Measurements from ENCODE around the gene TM9SF1.
A peak's percentile ranks its signal among the peaks of the same experiment; 100 is the strongest.
"Not testable (repeated sequence)": the region's sequence is repeated elsewhere in the genome, so short reads cannot be mapped to it uniquely, and the experiment has no call there.

TM9SF1 gene

DNA sequence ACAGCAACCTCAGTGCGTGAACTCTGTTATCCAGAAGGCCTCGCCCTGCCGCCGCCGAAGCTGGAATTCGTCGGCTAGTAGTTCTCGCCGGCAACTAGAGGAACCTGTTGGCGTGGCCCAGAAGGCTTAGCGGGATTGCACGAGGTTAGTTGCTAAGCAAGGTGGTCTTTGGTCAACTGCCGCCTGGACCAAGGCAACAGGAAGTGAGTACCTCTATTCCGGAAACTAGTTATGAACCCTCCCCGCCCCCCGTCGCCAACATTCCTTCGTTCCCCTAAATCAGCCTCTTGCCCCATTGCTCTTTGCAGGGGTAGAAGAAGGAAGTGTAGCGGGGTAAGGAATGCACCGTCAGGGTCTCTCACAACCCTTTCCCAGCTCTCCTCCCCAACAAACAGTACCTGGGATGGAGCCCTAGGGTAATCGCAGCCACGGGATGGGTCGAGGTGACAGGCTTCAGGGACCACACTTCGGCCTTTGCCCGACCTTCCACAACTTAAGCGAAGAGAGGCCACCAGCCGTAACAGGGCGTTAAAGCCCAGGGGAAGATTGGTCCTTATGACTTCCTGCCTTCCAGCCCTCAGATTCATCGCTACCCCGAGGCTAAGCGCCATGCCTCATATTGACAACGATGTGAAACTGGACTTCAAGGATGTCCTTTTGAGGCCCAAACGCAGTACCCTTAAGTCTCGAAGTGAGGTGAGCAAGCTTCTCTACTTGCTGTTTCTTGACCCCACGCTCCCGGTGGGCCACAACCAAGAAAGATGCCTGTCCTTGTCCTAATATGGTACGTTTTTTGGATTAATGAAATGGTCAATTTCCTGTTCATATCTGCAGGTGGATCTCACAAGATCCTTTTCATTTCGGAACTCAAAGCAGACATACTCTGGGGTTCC, 37.6 kb upstream of the TM9SF1 start, which contains the start of gene GMPR2:
TSS of gene GMPR2 (plus strand) at position 285 of the 893 bp plus-strand sequence. CDS start at position 610, 325 bp downstream.
- TF ChIP-seq, protein P1, sequence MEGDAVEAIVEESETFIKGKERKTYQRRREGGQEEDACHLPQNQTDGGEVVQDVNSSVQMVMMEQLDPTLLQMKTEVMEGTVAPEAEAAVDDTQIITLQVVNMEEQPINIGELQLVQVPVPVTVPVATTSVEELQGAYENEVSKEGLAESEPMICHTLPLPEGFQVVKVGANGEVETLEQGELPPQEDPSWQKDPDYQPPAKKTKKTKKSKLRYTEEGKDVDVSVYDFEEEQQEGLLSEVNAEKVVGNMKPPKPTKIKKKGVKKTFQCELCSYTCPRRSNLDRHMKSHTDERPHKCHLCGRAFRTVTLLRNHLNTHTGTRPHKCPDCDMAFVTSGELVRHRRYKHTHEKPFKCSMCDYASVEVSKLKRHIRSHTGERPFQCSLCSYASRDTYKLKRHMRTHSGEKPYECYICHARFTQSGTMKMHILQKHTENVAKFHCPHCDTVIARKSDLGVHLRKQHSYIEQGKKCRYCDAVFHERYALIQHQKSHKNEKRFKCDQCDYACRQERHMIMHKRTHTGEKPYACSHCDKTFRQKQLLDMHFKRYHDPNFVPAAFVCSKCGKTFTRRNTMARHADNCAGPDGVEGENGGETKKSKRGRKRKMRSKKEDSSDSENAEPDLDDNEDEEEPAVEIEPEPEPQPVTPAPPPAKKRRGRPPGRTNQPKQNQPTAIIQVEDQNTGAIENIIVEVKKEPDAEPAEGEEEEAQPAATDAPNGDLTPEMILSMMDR (IDR thresholded peaks at IDR 0.05; ENCODE audit: low read depth, low read length, missing control alignments) = no peak
- DNase-seq (ENCODE audit: low read depth) = no peak

DNA sequence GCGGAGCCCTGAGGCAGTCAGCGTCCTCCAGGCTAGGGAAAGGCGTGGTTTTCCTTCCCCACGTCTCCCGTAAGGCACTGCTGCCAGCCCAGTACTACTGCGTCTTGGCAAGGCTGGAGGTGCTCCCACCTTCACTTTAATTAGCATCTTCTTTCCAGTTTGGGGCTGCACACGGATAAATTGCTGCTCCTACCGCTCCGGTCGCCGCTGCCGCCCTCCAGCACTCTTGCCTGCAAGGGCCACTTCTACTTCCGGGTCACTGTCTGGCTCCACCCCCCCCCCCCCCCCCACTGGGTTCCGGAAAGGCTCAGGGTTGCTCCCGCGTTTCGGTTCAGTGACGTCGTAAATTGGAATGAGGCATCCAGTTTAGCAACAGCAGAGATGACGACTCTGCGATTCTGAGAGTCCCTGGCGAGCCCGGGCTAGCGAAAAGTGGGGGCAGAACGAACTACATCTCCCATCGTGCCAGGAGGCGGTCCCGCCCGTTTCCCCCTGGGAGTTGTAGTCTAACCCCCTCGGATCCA, 36.9 kb upstream of the TM9SF1 start, which contains the start of gene NEDD8:
TSS of gene NEDD8 (minus strand) at position 247 of the 524 bp plus-strand sequence. CDS start at position 147, 100 bp downstream.
- peak; percentile 65 for DNase-seq (ENCODE audit: low read depth)
- TF ChIP-seq, protein P1 (IDR thresholded peaks at IDR 0.05; ENCODE audit: low read depth, low read length, missing control alignments) = no peak
- peak within 1 kb of the TSS; percentile 83 for H3K4me3 ChIP-seq (ENCODE audit: low read depth, low read length)

More for the DNA sequence above, 37.6 kb upstream of the TM9SF1 start, which contains the start of gene GMPR2:
- peak within 1 kb of the TSS; percentile 83 for H3K4me3 ChIP-seq (ENCODE audit: low read depth, low read length)

DNA sequence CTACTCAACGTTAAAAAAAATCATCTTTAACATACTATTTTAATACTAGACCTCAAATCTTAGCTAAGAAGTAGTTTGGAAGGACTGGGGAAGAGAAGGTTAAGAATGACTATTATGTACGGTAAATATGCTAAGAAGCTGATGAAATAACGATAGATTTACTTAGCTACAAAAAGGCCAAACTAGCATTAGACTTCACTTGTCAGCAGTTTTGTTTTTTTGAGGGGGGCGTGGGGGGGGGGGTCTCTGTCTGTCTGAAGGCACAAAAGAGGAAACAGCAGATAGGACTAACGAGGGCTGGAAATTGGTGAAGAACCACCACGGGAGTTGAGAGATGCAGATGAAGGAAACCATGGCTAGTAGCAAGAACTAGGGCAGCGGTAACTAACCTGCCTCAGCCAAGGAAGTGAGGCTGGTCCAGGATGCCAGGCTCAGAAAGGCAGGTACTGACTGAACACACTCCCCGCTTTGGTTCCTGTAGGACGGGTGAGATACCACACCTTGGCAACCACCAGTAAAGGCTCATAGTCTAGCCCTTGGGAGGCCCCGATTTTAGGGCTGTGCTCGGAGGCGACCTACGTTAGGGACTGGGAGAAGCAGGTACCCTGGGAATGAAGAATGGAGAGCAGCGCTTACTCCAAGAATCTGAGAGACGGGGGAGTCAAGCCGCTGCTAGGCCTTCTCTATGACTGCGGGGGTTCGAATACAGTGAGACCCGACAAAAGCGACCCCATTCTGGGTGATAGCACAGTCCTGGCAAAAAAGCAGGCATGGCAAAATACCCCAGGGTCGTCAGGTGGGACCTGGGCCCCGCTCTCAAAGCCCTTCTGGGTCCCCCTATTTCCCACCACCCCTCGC, 36.3 kb upstream of the TM9SF1 start:
- H3K4me3 ChIP-seq (ENCODE audit: low read depth, low read length) = peak overlapping the region; percentile 83
- TF ChIP-seq, protein P1 (IDR thresholded peaks at IDR 0.05; ENCODE audit: low read depth, low read length, missing control alignments) = no peak
- no peak for DNase-seq (ENCODE audit: low read depth)

DNA sequence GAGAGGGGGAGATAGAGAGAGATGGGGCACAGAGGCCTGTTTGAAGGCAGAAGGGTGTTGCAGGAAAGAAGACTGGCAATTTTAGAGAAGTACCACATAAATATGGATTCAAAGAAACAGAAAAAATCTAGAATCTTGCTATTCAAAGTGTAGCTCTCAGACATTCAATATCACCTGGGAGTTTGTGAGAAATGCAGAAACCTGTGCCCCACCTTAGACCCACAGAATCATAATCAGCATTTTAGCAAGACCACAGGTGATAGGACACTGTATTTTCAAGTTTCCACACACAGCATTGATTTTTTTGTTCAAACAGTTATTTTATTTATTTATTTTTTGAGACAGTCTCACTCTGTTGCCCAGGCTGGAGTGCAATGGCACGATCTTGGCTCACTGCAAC, 33.7 kb upstream of the TM9SF1 start:
- no peak for DNase-seq (ENCODE audit: low read depth)
- H3K4me3 ChIP-seq (ENCODE audit: low read depth, low read length) = no peak overlapping the region
- TF ChIP-seq, protein P1 (IDR thresholded peaks at IDR 0.05; ENCODE audit: low read depth, low read length, missing control alignments) = no peak

DNA sequence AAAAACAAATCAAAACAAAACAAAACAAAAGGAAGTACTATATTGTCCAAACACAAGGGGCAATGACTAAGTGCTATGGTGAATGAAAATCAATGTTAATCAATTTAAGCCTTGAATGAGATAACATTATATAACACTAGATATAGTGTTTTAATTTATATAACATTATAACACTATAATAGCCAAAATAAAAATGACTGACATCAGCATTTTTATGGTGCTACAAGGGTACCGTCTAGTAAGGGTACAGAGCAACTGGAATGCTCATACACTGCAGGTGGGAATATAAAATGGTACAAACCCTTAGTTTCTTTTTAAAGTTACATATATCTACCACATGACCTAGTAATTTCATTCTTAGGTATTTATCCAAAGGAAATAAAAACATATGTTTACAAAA, 31.2 kb upstream of the TM9SF1 start:
- TF ChIP-seq, protein P1 (IDR thresholded peaks at IDR 0.05; ENCODE audit: low read depth, low read length, missing control alignments) = no peak
- H3K4me3 ChIP-seq (ENCODE audit: low read depth, low read length) = no peak overlapping the region

DNA sequence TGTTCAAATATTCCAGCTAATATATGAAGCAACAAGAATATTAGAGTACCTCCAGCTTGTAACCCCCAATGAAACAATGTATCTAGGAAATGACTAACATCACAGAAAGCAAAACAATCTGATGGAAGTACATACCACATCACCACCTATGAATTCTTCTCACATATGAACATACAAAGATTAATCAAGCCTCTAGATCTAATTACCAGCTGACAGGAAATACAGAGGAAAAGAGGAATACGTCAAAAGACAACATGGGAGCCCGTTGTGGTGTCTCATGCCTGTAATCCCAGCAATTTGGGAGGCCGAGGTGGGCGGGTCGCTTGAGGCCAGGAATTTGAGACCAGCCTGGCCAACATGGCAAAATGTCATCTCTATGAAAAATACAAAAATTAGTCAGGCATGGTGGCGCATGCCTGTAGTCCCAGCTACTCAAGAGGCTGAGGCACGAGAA, 29.4 kb upstream of the TM9SF1 start:
- no peak overlapping the region for H3K4me3 ChIP-seq (ENCODE audit: low read depth, low read length)
- DNase-seq (ENCODE audit: low read depth) = no peak
- TF ChIP-seq, protein P1 (IDR thresholded peaks at IDR 0.05; ENCODE audit: low read depth, low read length, missing control alignments) = no peak

More for the DNA sequence above, 31.2 kb upstream of the TM9SF1 start:
- no peak for DNase-seq (ENCODE audit: low read depth)

DNA sequence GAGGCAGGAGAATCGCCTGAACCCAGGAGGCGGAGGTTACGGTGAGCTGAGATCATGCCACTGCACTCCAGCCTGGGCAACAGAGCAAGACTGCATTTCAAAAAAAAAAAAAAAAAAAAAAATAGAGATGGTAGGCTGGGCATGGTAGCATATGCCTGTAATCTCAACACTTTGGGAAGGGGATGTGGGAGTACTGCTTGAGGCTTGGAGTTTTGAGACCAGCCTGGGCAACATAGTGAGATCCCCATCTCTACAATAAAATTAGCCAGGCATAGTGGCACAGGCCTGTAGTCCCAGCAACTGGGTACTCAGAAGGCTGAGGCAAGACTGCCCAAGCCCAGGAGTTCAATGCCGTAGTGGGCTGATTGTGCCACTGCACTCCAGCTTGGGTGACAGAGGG, 27.7 kb upstream of the TM9SF1 start:
- DNase-seq (ENCODE audit: low read depth); H3K4me3 ChIP-seq (ENCODE audit: low read depth, low read length): not testable (repeated sequence)
